ENCODE data around the gene GSG1L2.

DNA sequence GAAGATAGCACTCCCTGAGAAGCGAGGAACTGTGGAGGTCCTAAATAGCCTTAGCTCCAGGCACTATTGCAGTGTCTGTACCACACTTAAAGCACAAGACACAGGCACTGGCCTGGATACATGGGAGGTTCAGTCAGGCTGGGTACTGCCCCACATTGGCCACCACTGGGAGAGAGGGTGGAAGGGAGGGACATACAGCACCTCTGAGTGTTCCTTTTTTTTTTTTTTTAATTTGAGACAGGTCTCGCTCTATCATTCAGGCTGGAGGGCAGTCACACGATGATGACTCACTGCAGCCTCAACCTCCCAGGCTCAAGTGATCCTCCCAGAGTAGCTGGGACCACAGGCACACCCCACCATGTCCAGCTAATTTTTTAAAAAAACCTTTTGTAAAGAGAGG, 1.4 kb downstream of the GSG1L2 start:
- no peak for TF ChIP-seq RAD21 (IDR thresholded peaks at IDR 0.05; ENCODE audit: low read depth)
- no peak for TF ChIP-seq ZNF274 (IDR thresholded peaks at IDR 0.05; ENCODE audit: low read depth, low read length)
- TF ChIP-seq, protein P1, sequence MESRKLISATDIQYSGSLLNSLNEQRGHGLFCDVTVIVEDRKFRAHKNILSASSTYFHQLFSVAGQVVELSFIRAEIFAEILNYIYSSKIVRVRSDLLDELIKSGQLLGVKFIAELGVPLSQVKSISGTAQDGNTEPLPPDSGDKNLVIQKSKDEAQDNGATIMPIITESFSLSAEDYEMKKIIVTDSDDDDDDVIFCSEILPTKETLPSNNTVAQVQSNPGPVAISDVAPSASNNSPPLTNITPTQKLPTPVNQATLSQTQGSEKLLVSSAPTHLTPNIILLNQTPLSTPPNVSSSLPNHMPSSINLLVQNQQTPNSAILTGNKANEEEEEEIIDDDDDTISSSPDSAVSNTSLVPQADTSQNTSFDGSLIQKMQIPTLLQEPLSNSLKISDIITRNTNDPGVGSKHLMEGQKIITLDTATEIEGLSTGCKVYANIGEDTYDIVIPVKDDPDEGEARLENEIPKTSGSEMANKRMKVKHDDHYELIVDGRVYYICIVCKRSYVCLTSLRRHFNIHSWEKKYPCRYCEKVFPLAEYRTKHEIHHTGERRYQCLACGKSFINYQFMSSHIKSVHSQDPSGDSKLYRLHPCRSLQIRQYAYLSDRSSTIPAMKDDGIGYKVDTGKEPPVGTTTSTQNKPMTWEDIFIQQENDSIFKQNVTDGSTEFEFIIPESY (IDR thresholded peaks at IDR 0.05; ENCODE audit: extremely low read depth, insufficient replicate concordance, low read length), result no peak
- TF ChIP-seq YY1 (IDR thresholded peaks at IDR 0.05; ENCODE audit: extremely low read depth, insufficient replicate concordance, low read depth, low read length), result no peak
- TF ChIP-seq, protein P2, sequence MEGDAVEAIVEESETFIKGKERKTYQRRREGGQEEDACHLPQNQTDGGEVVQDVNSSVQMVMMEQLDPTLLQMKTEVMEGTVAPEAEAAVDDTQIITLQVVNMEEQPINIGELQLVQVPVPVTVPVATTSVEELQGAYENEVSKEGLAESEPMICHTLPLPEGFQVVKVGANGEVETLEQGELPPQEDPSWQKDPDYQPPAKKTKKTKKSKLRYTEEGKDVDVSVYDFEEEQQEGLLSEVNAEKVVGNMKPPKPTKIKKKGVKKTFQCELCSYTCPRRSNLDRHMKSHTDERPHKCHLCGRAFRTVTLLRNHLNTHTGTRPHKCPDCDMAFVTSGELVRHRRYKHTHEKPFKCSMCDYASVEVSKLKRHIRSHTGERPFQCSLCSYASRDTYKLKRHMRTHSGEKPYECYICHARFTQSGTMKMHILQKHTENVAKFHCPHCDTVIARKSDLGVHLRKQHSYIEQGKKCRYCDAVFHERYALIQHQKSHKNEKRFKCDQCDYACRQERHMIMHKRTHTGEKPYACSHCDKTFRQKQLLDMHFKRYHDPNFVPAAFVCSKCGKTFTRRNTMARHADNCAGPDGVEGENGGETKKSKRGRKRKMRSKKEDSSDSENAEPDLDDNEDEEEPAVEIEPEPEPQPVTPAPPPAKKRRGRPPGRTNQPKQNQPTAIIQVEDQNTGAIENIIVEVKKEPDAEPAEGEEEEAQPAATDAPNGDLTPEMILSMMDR (IDR thresholded peaks at IDR 0.05 in 2 of 3, conservative IDR thresholded peaks at IDR 0.05 in 1 of 3; ENCODE audit: borderline replicate concordance in 1 of 3, insufficient read depth in 1 of 3, low read depth in 2 of 3, low read length in 2 of 3), result no peak
- no peak for TF ChIP-seq POLR2AphosphoS5 (IDR thresholded peaks at IDR 0.05; ENCODE audit: low read depth, low read length)
- TF ChIP-seq POLR2A (IDR thresholded peaks at IDR 0.05; ENCODE audit: borderline replicate concordance, extremely low read depth, insufficient read depth, insufficient read length), result no peak
- TF ChIP-seq, protein P3, sequence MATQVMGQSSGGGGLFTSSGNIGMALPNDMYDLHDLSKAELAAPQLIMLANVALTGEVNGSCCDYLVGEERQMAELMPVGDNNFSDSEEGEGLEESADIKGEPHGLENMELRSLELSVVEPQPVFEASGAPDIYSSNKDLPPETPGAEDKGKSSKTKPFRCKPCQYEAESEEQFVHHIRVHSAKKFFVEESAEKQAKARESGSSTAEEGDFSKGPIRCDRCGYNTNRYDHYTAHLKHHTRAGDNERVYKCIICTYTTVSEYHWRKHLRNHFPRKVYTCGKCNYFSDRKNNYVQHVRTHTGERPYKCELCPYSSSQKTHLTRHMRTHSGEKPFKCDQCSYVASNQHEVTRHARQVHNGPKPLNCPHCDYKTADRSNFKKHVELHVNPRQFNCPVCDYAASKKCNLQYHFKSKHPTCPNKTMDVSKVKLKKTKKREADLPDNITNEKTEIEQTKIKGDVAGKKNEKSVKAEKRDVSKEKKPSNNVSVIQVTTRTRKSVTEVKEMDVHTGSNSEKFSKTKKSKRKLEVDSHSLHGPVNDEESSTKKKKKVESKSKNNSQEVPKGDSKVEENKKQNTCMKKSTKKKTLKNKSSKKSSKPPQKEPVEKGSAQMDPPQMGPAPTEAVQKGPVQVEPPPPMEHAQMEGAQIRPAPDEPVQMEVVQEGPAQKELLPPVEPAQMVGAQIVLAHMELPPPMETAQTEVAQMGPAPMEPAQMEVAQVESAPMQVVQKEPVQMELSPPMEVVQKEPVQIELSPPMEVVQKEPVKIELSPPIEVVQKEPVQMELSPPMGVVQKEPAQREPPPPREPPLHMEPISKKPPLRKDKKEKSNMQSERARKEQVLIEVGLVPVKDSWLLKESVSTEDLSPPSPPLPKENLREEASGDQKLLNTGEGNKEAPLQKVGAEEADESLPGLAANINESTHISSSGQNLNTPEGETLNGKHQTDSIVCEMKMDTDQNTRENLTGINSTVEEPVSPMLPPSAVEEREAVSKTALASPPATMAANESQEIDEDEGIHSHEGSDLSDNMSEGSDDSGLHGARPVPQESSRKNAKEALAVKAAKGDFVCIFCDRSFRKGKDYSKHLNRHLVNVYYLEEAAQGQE (IDR thresholded peaks at IDR 0.05; ENCODE audit: low read depth), result no peak
